Right hindlimb (tissue), 1 donor: Measurements from ENCODE around the gene SUPT6H.
A peak's percentile ranks its signal among the peaks of the same experiment; 100 is the strongest.

ENCODE experiments used
- DNase-seq: peaks from one replicate; pipeline ENCODE4 v3.0.0-alpha.2; 2018

The SUPT6H gene

GRCh38 chr17:28702752-28703150 lies 40.7 kb downstream of the SUPT6H start:
- no peak for DNase-seq

GRCh38 chr17:28703552-28704218 lies 41.7 kb downstream of the SUPT6H start:
- DNase-seq = no peak

GRCh38 chr17:28704219-28704858 lies 42.3 kb downstream of the SUPT6H start:
- DNase-seq = no peak

- DNase-seq = no peak
Measured at GRCh38 chr17:28705074-28705659, 43.2 kb downstream of the SUPT6H start.

- DNase-seq = no peak
Measured at GRCh38 chr17:28705728-28706334, 43.8 kb downstream of the SUPT6H start.

- no peak for DNase-seq
Measured at GRCh38 chr17:28706471-28707338, 44.7 kb downstream of the SUPT6H start.

- DNase-seq = no peak
Measured at GRCh38 chr17:28707339-28707720, 45.3 kb downstream of the SUPT6H start.

- peak; percentile 97 for DNase-seq
Measured at GRCh38 chr17:28710861-28711722, 49.1 kb downstream of the SUPT6H start.

GRCh38 chr17:28711723-28712031 lies 49.7 kb downstream of the SUPT6H start, which contains the start of gene PROCA1:
Gene PROCA1 (minus strand): TSS chr17:28711888. CDS start chr17:28711660, 228 bp downstream.
- DNase-seq = no peak

GRCh38 chr17:28712032-28712704 lies 50.2 kb downstream of the SUPT6H start:
- DNase-seq = peak; percentile 67

GRCh38 chr17:28712705-28713415 lies 50.9 kb downstream of the SUPT6H start:
- DNase-seq = no peak

GRCh38 chr17:28714281-28714680 lies 52.3 kb downstream of the SUPT6H start:
- DNase-seq = no peak

- no peak for DNase-seq
Measured at GRCh38 chr17:28715217-28715616, 53.2 kb downstream of the SUPT6H start.

- DNase-seq = peak; percentile 80
Measured at GRCh38 chr17:28716740-28717577, 55.0 kb downstream of the SUPT6H start.

- peak; percentile 96 for DNase-seq
Measured at GRCh38 chr17:28717578-28718332, 55.8 kb downstream of the SUPT6H start, which contains the start of gene RAB34. Gene RAB34 (minus strand): TSS chr17:28717868. CDS start chr17:28717266, 602 bp downstream.

GRCh38 chr17:28718333-28719020 lies 56.5 kb downstream of the SUPT6H start:
- DNase-seq = no peak

GRCh38 chr17:28719021-28719433 lies 57.0 kb downstream of the SUPT6H start:
- no peak for DNase-seq
